GM23248 (cell line): ENCODE results near the gene TMEM151A. TPM values are rescaled to one million over a fixed set of nuclear protein-coding genes. Genes with fewer than 3 reads are reported as not detected.
"Not testable (repeated sequence)": the region's sequence is repeated elsewhere in the genome, so short reads cannot be mapped to it uniquely, and the experiment has no call there.

Source experiments
- DNase-seq: peaks from one replicate; pipeline ENCODE4 v3.0.0-alpha.2; 2015
- H2AFZ ChIP-seq: fragments of 200-600 bp; sonication (generic); 2 replicates; pipeline ENCODE4 v1.6.1; 2016; ENCODE audit warnings: antibody characterized with exemption
- H3F3A ChIP-seq: fragments of 200-600 bp; sonication (generic); 2 replicates; pipeline ENCODE4 v1.6.1; 2016; ENCODE audit warnings: mild to moderate bottlenecking, antibody characterized with exemption, mixed run types; ENCODE audit not compliant: insufficient read depth
- H3K27ac ChIP-seq: fragments of 200-600 bp; sonication (generic); 2 replicates; pipeline ENCODE4 v1.5.1; 2016; ENCODE audit warnings: mild to moderate bottlenecking
- H3K27me3 ChIP-seq: fragments of 200-600 bp; sonication (generic); replicated peaks from 2 replicates; pipeline ENCODE4 v1.6.1; 2016; ENCODE audit warnings: mild to moderate bottlenecking; ENCODE audit not compliant: insufficient read depth
- H3K36me3 ChIP-seq: fragments of 200-600 bp; sonication (generic); 2 replicates; pipeline ENCODE4 v1.6.1; 2016; ENCODE audit warnings: low read depth, mild to moderate bottlenecking
- H3K4me1 ChIP-seq: fragments of 200-600 bp; sonication (generic); 2 replicates; pipeline ENCODE4 v1.6.1; 2016; ENCODE audit warnings: mild to moderate bottlenecking; ENCODE audit not compliant: insufficient read depth
- H3K4me2 ChIP-seq: fragments of 200-600 bp; sonication (generic); one replicate; pipeline ENCODE4 v1.6.1; 2016; ENCODE audit warnings: mild to moderate bottlenecking; ENCODE audit not compliant: unreplicated experiment
- H3K4me3 ChIP-seq: fragments of 200-600 bp; sonication (generic); 2 replicates; pipeline ENCODE4 v1.5.1; 2016; ENCODE audit warnings: mild to moderate bottlenecking
- H3K79me2 ChIP-seq: fragments of 200-600 bp; sonication (generic); 2 replicates; pipeline ENCODE4 v1.6.1; 2016; ENCODE audit warnings: mild to moderate bottlenecking; ENCODE audit not compliant: insufficient read depth
- H3K9ac ChIP-seq: fragments of 200-600 bp; sonication (generic); 2 replicates; pipeline ENCODE4 v1.6.1; 2016; ENCODE audit warnings: mild to moderate bottlenecking
- H3K9me2 ChIP-seq: fragments of 200-600 bp; sonication (generic); 2 replicates; pipeline ENCODE4 v1.6.1; 2016; ENCODE audit warnings: mixed run types, mild to moderate bottlenecking, moderate library complexity; ENCODE audit not compliant: insufficient read depth
- H3K9me3 ChIP-seq: fragments of 200-600 bp; sonication (generic); one replicate; pipeline ENCODE4 v1.6.1; 2017; ENCODE audit warnings: low read depth
- H4K20me1 ChIP-seq: fragments of 200-600 bp; sonication (generic); 2 replicates; pipeline ENCODE4 v1.6.0; 2016; ENCODE audit not compliant: insufficient read depth
- EZH2 ChIP-seq: fragments of 200-600 bp; sonication (generic); IDR thresholded peaks from 2 replicates; pipeline ENCODE4 v1.6.1; 2018; ENCODE audit warnings: antibody characterized with exemption, mild to moderate bottlenecking; ENCODE audit not compliant: insufficient read depth, poor library complexity, severe bottlenecking
- EZH2phosphoT487 ChIP-seq: fragments of 200-600 bp; sonication (generic); IDR thresholded peaks from 2 replicates; pipeline ENCODE4 v1.6.1; 2018; ENCODE audit warnings: antibody characterized with exemption, moderate library complexity, mild to moderate bottlenecking, low read depth; ENCODE audit not compliant: insufficient read depth
- WGBS, 2 experiments: methylation state at CpG; one replicate each; pipeline ENCODE4 v1.1.6; 2015 to 2017; ENCODE audit warnings: low lambda C conversion rate in 2 of 2, low coverage in 1 of 2; ENCODE audit errors: missing lambda C conversion rate in 2 of 2; 5-methylcytosine and 5-hydroxymethylcytosine counted together
- in situ Hi-C: fragments of 300-500 bp; cut with MboI; formaldehyde crosslinking; loops from 2 replicates; pipeline ENCODE4 v1.15.0; 2020
- polyA plus RNA-seq: library from polyadenylated mRNA; unstranded; fragments of >200 nt; fragmentation: Nextera tagmentation; extraction: Ambion mirVana; gene quantifications from 2 replicates; pipeline ENCODE4 v1.2.1, GENCODE V29; 2016
- total RNA-seq: library from RNA; depleted of rRNA; stranded (reverse); fragments of >200 nt; shearing (Covaris generic); gene quantifications from 2 replicates; pipeline ENCODE4 v1.2.3, GENCODE V29; 2014

TMEM151A gene
- total and polyA plus RNA-seq, 2 experiments from 2014 or later, result 0.19 to 0.54 TPM

GRCh38 chr11:66247801-66248200 lies 43.9 kb upstream of the TMEM151A start:
- Histone ChIP-seq H3K27ac (no peak overlapping the region), H3F3A (no peaks in the 10 kb centered on the region), H3K36me3 (no peaks in the 10 kb centered on the region), H3K4me3 (no peak overlapping the region), H3K9ac (no peak overlapping the region), H3K9me3 (no peaks in the 10 kb centered on the region), H3K9me2 (no peaks in the 10 kb centered on the region), H3K4me1 (no peaks in the 10 kb centered on the region), H2AFZ (no peak overlapping the region), H3K27me3 (no peaks in the 10 kb centered on the region), H3K4me2 (no peak overlapping the region), H3K79me2 (no peaks in the 10 kb centered on the region), H4K20me1 (no peaks in the 10 kb centered on the region)
- in situ Hi-C loops, result no loop called here
- no peak for TF ChIP-seq EZH2
- no peak for TF ChIP-seq EZH2phosphoT487
- 95 to 99% methylated on average over 3 of the region's 3 CpGs for WGBS, 2 experiments
- no peak for DNase-seq

- no peak for TF ChIP-seq EZH2phosphoT487
- no peak for TF ChIP-seq EZH2
- Histone ChIP-seq H3K9me2 (no peaks in the 10 kb centered on the region), H3K4me3 (no peak overlapping the region), H3F3A (0 out of 2 replicates have a peak, but pooled peaks cover 7% of the 10 kb centered on the region), H3K9me3 (no peaks in the 10 kb centered on the region), H3K79me2 (no peaks in the 10 kb centered on the region), H3K4me2 (no peak overlapping the region), H3K4me1 (no peaks in the 10 kb centered on the region), H4K20me1 (no peaks in the 10 kb centered on the region), H3K36me3 (no peaks in the 10 kb centered on the region), H2AFZ (no peak overlapping the region), H3K27ac (no peak overlapping the region), H3K27me3 (no peaks in the 10 kb centered on the region), H3K9ac (no peak overlapping the region)
- in situ Hi-C loops, result no loop called here
- 88% methylated on average over 6 of the region's 6 CpGs for WGBS, 2 experiments
- no peak for DNase-seq
These were observed 42.8 kb upstream of the TMEM151A start for GRCh38 chr11:66248903-66249302.

DNA sequence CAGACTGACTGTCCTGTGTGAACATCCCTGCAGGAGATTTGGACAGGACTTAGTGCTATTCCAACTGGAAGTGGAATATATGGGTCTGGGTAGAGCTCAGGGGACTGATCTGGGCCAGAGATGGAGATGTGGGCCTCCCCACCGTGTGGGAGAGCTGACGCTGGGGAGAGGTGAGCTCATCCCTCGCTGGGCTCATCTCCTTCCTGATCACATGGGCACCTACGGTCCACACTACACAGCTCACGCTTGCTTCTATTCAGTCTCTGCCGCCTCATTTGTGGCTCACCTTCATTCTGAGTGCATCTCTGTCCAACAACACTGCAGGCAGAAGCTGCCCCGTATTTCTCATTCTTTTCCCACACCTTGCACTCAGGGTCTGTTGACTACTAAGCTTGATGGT lies 39.9 kb upstream of the TMEM151A start:
- H3K4me3 ChIP-seq, result no peak overlapping the region
- H3K9ac ChIP-seq, result no peak overlapping the region
- no peaks in the 10 kb centered on the region for H4K20me1 ChIP-seq
- H3K4me2 ChIP-seq, result no peak overlapping the region
- no peaks in the 10 kb centered on the region for H3K36me3 ChIP-seq
- DNase-seq, result no peak
- in situ Hi-C loops, result no loop called here
- 72 to 83% methylated on average over 7 of the region's 7 CpGs for WGBS, 2 experiments
- peaks cover 23% of the 10 kb centered on the region for H3F3A ChIP-seq
- H2AFZ ChIP-seq, result no peak overlapping the region
- no peak overlapping the region for H3K27ac ChIP-seq
- TF ChIP-seq EZH2phosphoT487 (no peak), EZH2 (no peak)
- H3K9me2 ChIP-seq, result no peaks in the 10 kb centered on the region
- no peaks in the 10 kb centered on the region for H3K27me3 ChIP-seq
- H3K4me1 ChIP-seq, result no peaks in the 10 kb centered on the region
- no peaks in the 10 kb centered on the region for H3K79me2 ChIP-seq
- H3K9me3 ChIP-seq, result no peaks in the 10 kb centered on the region

DNA sequence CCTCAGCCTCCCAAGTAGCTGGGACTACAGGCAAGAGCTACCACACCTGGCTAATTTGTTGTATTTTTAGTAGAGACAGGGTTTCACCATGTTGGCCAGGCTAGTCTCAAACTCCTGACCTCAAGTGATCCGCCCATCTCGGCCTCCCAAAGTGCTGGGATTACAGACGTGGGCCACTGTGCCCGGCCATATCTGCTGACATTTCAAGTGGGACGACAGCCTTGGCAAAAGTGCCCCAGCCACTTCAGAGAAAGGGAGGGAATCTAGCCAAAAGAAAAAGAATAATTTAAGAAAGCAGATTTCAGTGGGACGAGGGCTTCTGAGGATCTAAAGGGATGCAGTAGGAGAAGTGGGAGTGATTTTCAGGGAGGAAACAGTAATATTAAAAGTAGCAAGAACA lies 38.6 kb upstream of the TMEM151A start:
- H3K4me3 ChIP-seq, DNase-seq, H3K9me2 ChIP-seq, H2AFZ ChIP-seq, H3K4me1 ChIP-seq, H3K4me2 ChIP-seq, H3K9ac ChIP-seq, H3K79me2 ChIP-seq, H3K36me3 ChIP-seq, in situ Hi-C loops, H3K9me3 ChIP-seq, H4K20me1 ChIP-seq, H3K27me3 ChIP-seq, H3K27ac ChIP-seq: not testable (repeated sequence)
- H3F3A ChIP-seq, result peaks cover 23% of the 10 kb centered on the region
- 50 to 53% methylated on average over 6 of the region's 6 CpGs for WGBS, 2 experiments

- Histone ChIP-seq H3K79me2 (peaks cover 15% of the 10 kb centered on the region), H3K4me2 (peak overlapping the region; percentile 84), H3K9ac (peak overlapping the region; percentile 93), H3K9me2 (no peaks in the 10 kb centered on the region), H3K36me3 (peaks cover 10% of the 10 kb centered on the region; the same call in 1 of the 2 replicates), H3K9me3 (no peaks in the 10 kb centered on the region), H4K20me1 (no peaks in the 10 kb centered on the region), H3K27me3 (no peaks in the 10 kb centered on the region), H3K4me1 (no peaks in the 10 kb centered on the region), H3K27ac (no peak overlapping the region), H3F3A (peaks cover 17% of the 10 kb centered on the region), H2AFZ (peak overlapping the region; percentile 83; the same call in 1 of the 2 replicates), H3K4me3 (peak overlapping the region; percentile 92)
- TF ChIP-seq EZH2 (no peak), EZH2phosphoT487 (no peak)
- in situ Hi-C loops, result no loop called here
- DNase-seq, result no peak
- WGBS, 2 experiments, result 2 to 4% methylated on average over 23 to 27 of the region's 28 CpGs
These were observed 33.2 kb upstream of the TMEM151A start for GRCh38 chr11:66258473-66258893.
